H9 (cell line): ENCODE results near the gene ARNT2. TPM values are rescaled to one million over a fixed set of nuclear protein-coding genes. Genes with fewer than 3 reads are reported as not detected.

ENCODE experiments used
- DNase-seq: peaks from one replicate; pipeline ENCODE4 v3.0.0-alpha.2; 2017
- H2AFZ ChIP-seq: one replicate; pipeline ENCODE4 v1.6.1; 2013; ENCODE audit warnings: mild to moderate bottlenecking, low read length, control low read depth, moderate library complexity
- H2AK5ac ChIP-seq: 2 replicates; pipeline ENCODE4 v1.6.1; 2013; ENCODE audit warnings: low read length, control low read depth, mixed read lengths; ENCODE audit not compliant: insufficient read length
- H2BK120ac ChIP-seq: one replicate; pipeline ENCODE4 v1.6.1; 2013; ENCODE audit warnings: low read depth, mild to moderate bottlenecking, low read length, control low read depth, inconsistent platforms; ENCODE audit not compliant: poor library complexity, severe bottlenecking
- H2BK12ac ChIP-seq: 2 replicates; pipeline ENCODE4 v1.6.1; 2013; ENCODE audit warnings: low read length, control low read depth, mixed read lengths, low read depth; ENCODE audit not compliant: insufficient read length
- H2BK15ac ChIP-seq: 2 replicates; pipeline ENCODE4 v1.6.1; 2013; ENCODE audit warnings: low read depth, low read length, control low read depth
- H2BK20ac ChIP-seq: one replicate; pipeline ENCODE4 v1.6.1; 2013; ENCODE audit warnings: low read depth, mild to moderate bottlenecking, low read length, control low read depth, inconsistent platforms; ENCODE audit not compliant: poor library complexity, severe bottlenecking
- H2BK5ac ChIP-seq: 2 replicates; pipeline ENCODE4 v1.6.1; 2013; ENCODE audit warnings: low read length, control low read depth, mixed read lengths; ENCODE audit not compliant: insufficient read length
- H3K14ac ChIP-seq: 2 replicates; pipeline ENCODE4 v1.6.1; 2013; ENCODE audit warnings: low read length, control low read depth; ENCODE audit not compliant: insufficient read depth
- H3K18ac ChIP-seq: 2 replicates; pipeline ENCODE4 v1.6.1; 2013; ENCODE audit warnings: low read depth, mild to moderate bottlenecking, mixed read lengths, low read length, control low read depth; ENCODE audit not compliant: insufficient read length
- H3K23ac ChIP-seq: 2 replicates; pipeline ENCODE4 v1.6.1; 2013; ENCODE audit warnings: low read length, control low read depth, mixed read lengths, low read depth; ENCODE audit not compliant: insufficient read length
- H3K23me2 ChIP-seq: 2 replicates; pipeline ENCODE4 v1.6.1; 2013; ENCODE audit warnings: low read depth, mild to moderate bottlenecking, mixed read lengths, low read length, control low read depth; ENCODE audit not compliant: insufficient read length, poor library complexity, severe bottlenecking
- H3K27ac ChIP-seq: 2 replicates; pipeline ENCODE4 v1.5.1; 2013; ENCODE audit warnings: low read length, control low read depth, mixed read lengths, low read depth; ENCODE audit not compliant: insufficient read length
- H3K27me3 ChIP-seq: 2 replicates; pipeline ENCODE4 v1.6.1; 2013; ENCODE audit warnings: low read length, control low read depth, inconsistent platforms; ENCODE audit not compliant: insufficient read depth
- H3K4ac ChIP-seq: 2 replicates; pipeline ENCODE4 v1.6.1; 2013; ENCODE audit warnings: low read depth, mild to moderate bottlenecking, control low read depth, inconsistent platforms, low read length, moderate library complexity
- H3K4me1 ChIP-seq: 2 replicates; pipeline ENCODE4 v1.6.1; 2013; ENCODE audit warnings: low read length, control low read depth, inconsistent platforms; ENCODE audit not compliant: insufficient read depth
- H3K4me2 ChIP-seq: 2 replicates; pipeline ENCODE4 v1.6.1; 2013; ENCODE audit warnings: low read length, control low read depth, mixed read lengths; ENCODE audit not compliant: insufficient read length, insufficient read depth
- H3K56ac ChIP-seq: 2 replicates; pipeline ENCODE4 v1.6.1; 2013; ENCODE audit warnings: low read depth, mild to moderate bottlenecking, mixed read lengths, low read length, control low read depth; ENCODE audit not compliant: insufficient read length
- H3K79me1 ChIP-seq: 2 replicates; pipeline ENCODE4 v1.6.1; 2013; ENCODE audit warnings: low read depth, mild to moderate bottlenecking, moderate library complexity, low read length, control low read depth, inconsistent platforms; ENCODE audit not compliant: insufficient read depth, poor library complexity, severe bottlenecking
- H3K79me2 ChIP-seq: 2 replicates; pipeline ENCODE4 v1.6.1; 2013; ENCODE audit warnings: low read length, control low read depth, inconsistent platforms; ENCODE audit not compliant: insufficient read depth
- H3K9ac ChIP-seq: 2 replicates; pipeline ENCODE4 v1.6.1; 2013; ENCODE audit warnings: low read length, control low read depth, mixed read lengths; ENCODE audit not compliant: insufficient read length; ENCODE audit errors: extremely low read depth
- H3K9me3 ChIP-seq: one replicate; pipeline ENCODE4 v1.6.1; 2013; ENCODE audit warnings: low read depth, low read length, inconsistent platforms; ENCODE audit not compliant: control insufficient read depth
- H3T11ph ChIP-seq: one replicate; pipeline ENCODE4 v1.6.1; 2013; ENCODE audit warnings: mild to moderate bottlenecking, low read length, control low read depth, inconsistent platforms
- H4K20me1 ChIP-seq: one replicate; pipeline ENCODE4 v1.6.1; 2013; ENCODE audit not compliant: control insufficient read depth, insufficient read length, insufficient read depth
- H4K5ac ChIP-seq: 2 replicates; pipeline ENCODE4 v1.6.1; 2013; ENCODE audit warnings: low read depth, mild to moderate bottlenecking, mixed read lengths, low read length, control low read depth; ENCODE audit not compliant: insufficient read length
- H4K8ac ChIP-seq: replicated peaks from 2 replicates; pipeline ENCODE4 v1.6.1; 2013; ENCODE audit warnings: low read length, control low read depth, mixed read lengths, low read depth; ENCODE audit not compliant: insufficient read length
- H4K91ac ChIP-seq: 2 replicates; pipeline ENCODE4 v1.6.1; 2013; ENCODE audit warnings: low read depth, mild to moderate bottlenecking, moderate library complexity, mixed read lengths, low read length, control low read depth; ENCODE audit not compliant: insufficient read length
- H3K27ac Mint-ChIP-seq, 3 experiments: 2 replicates in 2 of 3; 3 replicates in 1 of 3; pipeline ENCODE4 v1.8.0; 2020 to 2021; ENCODE audit warnings: mixed read lengths in 3 of 3, mild to moderate bottlenecking in 1 of 3, moderate library complexity in 1 of 3
- H3K27me3 Mint-ChIP-seq: 2 replicates; pipeline ENCODE4 v1.8.0; 2021; ENCODE audit warnings: low read depth, mild to moderate bottlenecking, moderate library complexity, mixed read lengths
- H3K36me3 Mint-ChIP-seq, 3 experiments: 2 replicates in 2 of 3; 3 replicates in 1 of 3; pipeline ENCODE4 v1.8.0; 2020 to 2021; ENCODE audit warnings: low read depth in 3 of 3, mixed read lengths in 3 of 3; ENCODE audit not compliant: insufficient read depth in 1 of 3
- H3K4me1 Mint-ChIP-seq, 2 experiments: 2 replicates each; pipeline ENCODE4 v1.8.0; 2020; ENCODE audit warnings: mixed read lengths in 2 of 2
- H3K4me3 Mint-ChIP-seq, 2 experiments: 2 replicates in 1 of 2; 3 replicates in 1 of 2; pipeline ENCODE4 v1.8.0; 2020 to 2021; ENCODE audit warnings: mild to moderate bottlenecking in 2 of 2, mixed read lengths in 2 of 2, moderate library complexity in 1 of 2
- H3K9me3 Mint-ChIP-seq, 2 experiments: 2 replicates in 1 of 2; 3 replicates in 1 of 2; pipeline ENCODE4 v1.8.0; 2020; ENCODE audit warnings: mild to moderate bottlenecking in 2 of 2, mixed read lengths in 2 of 2, moderate library complexity in 1 of 2
- CTCF ChIP-seq: fragments of 200-600 bp; sonication (generic); conservative IDR thresholded peaks from 3 replicates; pipeline ENCODE4 v1.8.0; 2021; ENCODE audit warnings: antibody characterized with exemption, mild to moderate bottlenecking
- WGBS: extraction: QIAGEN DNeasy Blood & Tissue Kit; methylation state at CpG from one replicate; pipeline ENCODE4 v1.1.7; 2013; ENCODE audit warnings: missing lambda C conversion rate, low lambda C conversion rate, mixed read lengths; ENCODE audit not compliant: insufficient read length; ENCODE audit errors: extremely low coverage; 5-methylcytosine and 5-hydroxymethylcytosine counted together
- total RNA-seq: library from RNA; stranded (reverse); gene quantifications from 2 replicates; pipeline ENCODE4 v1.2.1, GENCODE V29; 2021

Gene ARNT2
- total RNA-seq, 1 experiment from 2014 or later, result 10.5 TPM

- no peak overlapping the region for H3K9ac ChIP-seq
- no peaks in the 10 kb centered on the region for H4K20me1 ChIP-seq
- H3K27ac Mint-ChIP-seq, result peak overlapping the region in 1 of 3 experiments; percentile 89; a peak in 4 of 7 replicates
- no peaks in the 10 kb centered on the region for H3K79me2 ChIP-seq
- no peaks in the 10 kb centered on the region for H3K27me3 Mint-ChIP-seq
- peaks cover 6% of the 10 kb centered on the region; the same call in 1 of the 2 replicates for H3K4me1 ChIP-seq
- peaks cover 5 to 7% of the 10 kb centered on the region in 2 experiments; a peak in 4 of 5 replicates for H3K9me3 Mint-ChIP-seq
- H3K4ac ChIP-seq, result no peak overlapping the region
- no peak overlapping the region for H2AFZ ChIP-seq
- no peak overlapping the region for H2BK12ac ChIP-seq
- no peak overlapping the region for H4K8ac ChIP-seq
- H3K14ac ChIP-seq, result no peak overlapping the region
- no peak overlapping the region for H3K27ac ChIP-seq
- no peak overlapping the region for H2BK20ac ChIP-seq
- H3K23me2 ChIP-seq, result no peaks in the 10 kb centered on the region
- no peak overlapping the region for H3K4me2 ChIP-seq
- H3K27me3 ChIP-seq, result no peaks in the 10 kb centered on the region
- no peak for TF ChIP-seq CTCF
- no peak overlapping the region for H3K18ac ChIP-seq
- H3K4me3 Mint-ChIP-seq, result no peak overlapping the region
- no peak overlapping the region for H2BK5ac ChIP-seq
- peak; percentile 44 for DNase-seq
- no peak overlapping the region for H2AK5ac ChIP-seq
- H4K91ac ChIP-seq, result no peak overlapping the region
- H3K56ac ChIP-seq, result no peak overlapping the region
- no peaks in the 10 kb centered on the region for H3K79me1 ChIP-seq
- peaks cover 21 to 28% of the 10 kb centered on the region in 2 experiments for H3K4me1 Mint-ChIP-seq
- H3K36me3 Mint-ChIP-seq, result peaks cover 19 to 36% (median 21%) of the 10 kb centered on the region in 3 experiments
- no peak overlapping the region for H3T11ph ChIP-seq
- H3K23ac ChIP-seq, result no peak overlapping the region
- WGBS, result no CpG with 5 or more reads among the region's 4 CpGs
- no peak overlapping the region for H2BK120ac ChIP-seq
- H2BK15ac ChIP-seq, result no peak overlapping the region
- no peak overlapping the region for H4K5ac ChIP-seq
- no peaks in the 10 kb centered on the region for H3K9me3 ChIP-seq
Measured at GRCh38 chr15:80480909-80481308, 76.7 kb downstream of the ARNT2 start.
